GM12878 (cell line): Measurements from ENCODE around the gene SCN4A. TPM values are rescaled to one million over a fixed set of nuclear protein-coding genes. Genes with fewer than 3 reads are reported as not detected.

Experiments
- ATAC-seq: fragments of 200-7000 bp; cut with Tn5 transposase; 3 replicates; pipeline ENCODE4 v1.9.1; 2020; ENCODE audit warnings: mild to moderate bottlenecking, moderate library complexity
- BruUV-seq: library from RNA; stranded (reverse); fragments of 400-500 nt; replicated peaks from 2 replicates; lab custom pipeline; 2021; lab: Mats Ljungman, UMichigan
- CTCF ChIA-PET: fragments of 300-600 bp; sonication (Branson Sonifier 250); formaldehyde crosslinking; extraction: SDS; loops from one replicate; lab custom pipeline; 2021; ENCODE audit warnings: inconsistent platforms; lab: Yijun Ruan, JAX
- POLR2A ChIA-PET: fragments of 350-600 bp; formaldehyde crosslinking; extraction: SDS; loops from one replicate; lab custom pipeline; 2021; ENCODE audit warnings: inconsistent platforms; lab: Charles Lee
- RAD21 ChIA-PET: fragments of 300-600 bp; sonication (Branson Sonifier 250); formaldehyde crosslinking; loops from one replicate; lab custom pipeline; 2023; ENCODE audit warnings: antibody characterized with exemption; ENCODE audit not compliant: unreplicated experiment; lab: Charles Lee
- SMC1A ChIA-PET: fragments of 300-600 bp; sonication (Branson Sonifier 250); formaldehyde crosslinking; loops from one replicate; lab custom pipeline; 2023; ENCODE audit not compliant: unreplicated experiment, uncharacterized antibody; lab: Charles Lee
- DNase-seq: peaks from one replicate; pipeline ENCODE4 v3.0.0-alpha.2; 2011; ENCODE audit warnings: low read depth, low spot score
- FAIRE-seq: peaks from 3 replicates; lab custom pipeline; 2011; peaks lifted over from hg19 to GRCh38; lab: Jason Lieb, UNC
- H2AFZ ChIP-seq: 2 replicates; pipeline ENCODE4 v1.6.0; 2011; ENCODE audit warnings: low read depth, low read length, control low read depth; ENCODE audit not compliant: control insufficient read depth
- H3K27ac ChIP-seq: 2 replicates; pipeline ENCODE4 v1.5.1; 2011; ENCODE audit warnings: control low read depth; ENCODE audit not compliant: control insufficient read depth, insufficient read depth
- H3K27me3 ChIP-seq, 2 experiments: replicated peaks in 1 of 2; 2 replicates each; pipeline versions ENCODE4 v1.6.0 to v1.6.1; 2011; ENCODE audit warnings: low read length in 1 of 2; ENCODE audit not compliant: control insufficient read depth in 2 of 2, insufficient read depth in 2 of 2
- H3K36me3 ChIP-seq, 2 experiments: 2 replicates each; pipeline ENCODE4 v1.5.1; 2011; ENCODE audit warnings: low read length in 1 of 2; ENCODE audit not compliant: control insufficient read depth in 2 of 2, insufficient read depth in 2 of 2
- H3K4me1 ChIP-seq: 2 replicates; pipeline ENCODE4 v1.6.1; 2011; ENCODE audit warnings: mild to moderate bottlenecking, low read length, moderate library complexity, mixed read lengths; ENCODE audit not compliant: control insufficient read depth, insufficient read depth
- H3K4me2 ChIP-seq: 2 replicates; pipeline ENCODE4 v1.6.0; 2011; ENCODE audit warnings: control low read depth; ENCODE audit not compliant: control insufficient read depth, insufficient read depth
- H3K4me3 ChIP-seq: fragments of 200-600 bp; sonication (generic); 2 replicates; pipeline ENCODE4 v1.5.1; 2016
- H3K79me2 ChIP-seq: 2 replicates; pipeline ENCODE4 v1.6.0; 2011; ENCODE audit warnings: low read length; ENCODE audit not compliant: control insufficient read depth, insufficient read depth
- H3K9ac ChIP-seq: 2 replicates; pipeline ENCODE4 v1.8.0; 2011; ENCODE audit warnings: low read length, control low read depth, mixed read lengths; ENCODE audit not compliant: control insufficient read depth, insufficient read depth
- H3K9me3 ChIP-seq: replicated peaks from 3 replicates; pipeline ENCODE4 v1.5.1; 2011; ENCODE audit warnings: mild to moderate bottlenecking, low read length; ENCODE audit not compliant: control insufficient read depth, insufficient read depth
- H4K20me1 ChIP-seq: 2 replicates; pipeline ENCODE4 v1.6.0; 2011; ENCODE audit not compliant: control insufficient read depth, insufficient read depth
- BCL11A ChIP-seq: IDR thresholded peaks from 2 replicates; pipeline ENCODE4 v1.6.1; 2011; ENCODE audit warnings: low read depth, low read length
- CEBPB ChIP-seq, 2 experiments: fragments of 150-350 bp in 1 of 2; IDR thresholded peaks; 2 replicates each; pipeline ENCODE4 v1.6.1; 2012 to 2014; ENCODE audit warnings: low read depth in 2 of 2, low read length in 2 of 2, borderline replicate concordance in 1 of 2, inconsistent platforms in 1 of 2
- FOXK2 ChIP-seq: fragments of 450-650 bp; IDR thresholded peaks from 2 replicates; pipeline ENCODE4 v1.6.1; 2017; ENCODE audit warnings: mild to moderate bottlenecking, moderate library complexity
- GABPA ChIP-seq: IDR thresholded peaks from 2 replicates; pipeline ENCODE4 v1.6.1; 2014; ENCODE audit warnings: antibody characterized with exemption, low read depth, mild to moderate bottlenecking, inconsistent platforms
- HDAC6 ChIP-seq: fragments of 200-600 bp; sonication (generic); IDR thresholded peaks from one replicate; pipeline ENCODE4 v1.8.0; 2017; ENCODE audit warnings: antibody characterized with exemption; ENCODE audit not compliant: unreplicated experiment
- IKZF2 ChIP-seq, 2 experiments: fragments of 450-650 bp; IDR thresholded peaks; 2 replicates each; pipeline ENCODE4 v1.6.1; 2017; ENCODE audit warnings: mild to moderate bottlenecking in 2 of 2, moderate library complexity in 2 of 2
- KLF5 ChIP-seq: fragments of 450-650 bp; IDR thresholded peaks from 2 replicates; pipeline ENCODE4 v1.6.1; 2014; ENCODE audit warnings: mild to moderate bottlenecking; ENCODE audit not compliant: partially characterized antibody
- NFYB ChIP-seq: IDR thresholded peaks from 2 replicates; pipeline ENCODE4 v1.6.1; 2011; ENCODE audit warnings: low read depth, mild to moderate bottlenecking, low read length, improper control_type of control experiment, moderate library complexity; ENCODE audit not compliant: insufficient read depth
- RB1 ChIP-seq: fragments of 450-650 bp; formaldehyde crosslinking; IDR thresholded peaks from 2 replicates; pipeline ENCODE4 v1.6.1; 2017; ENCODE audit warnings: mild to moderate bottlenecking, borderline replicate concordance
- RUNX3 ChIP-seq: IDR thresholded peaks from 2 replicates; pipeline ENCODE4 v1.6.1; 2012; ENCODE audit warnings: low read length, inconsistent platforms
- SIX5 ChIP-seq: IDR thresholded peaks from 2 replicates; pipeline ENCODE4 v1.6.1; 2011; ENCODE audit warnings: mild to moderate bottlenecking, low read depth, low read length, moderate library complexity; ENCODE audit not compliant: severe bottlenecking
- TAF1 ChIP-seq: IDR thresholded peaks from 2 replicates; pipeline ENCODE4 v1.6.1; 2011; ENCODE audit warnings: mild to moderate bottlenecking, low read depth, low read length, borderline replicate concordance
- WRNIP1 ChIP-seq: IDR thresholded peaks from 2 replicates; pipeline ENCODE4 v1.6.1; 2011; ENCODE audit warnings: low read depth, low read length, improper control_type of control experiment, borderline replicate concordance
- ZBTB33 ChIP-seq: fragments of 450-650 bp; IDR thresholded peaks from 2 replicates; pipeline ENCODE4 v1.6.1; 2017; ENCODE audit warnings: mild to moderate bottlenecking
- ZNF274 ChIP-seq: IDR thresholded peaks from one replicate; pipeline ENCODE4 v1.8.0; 2011; ENCODE audit not compliant: insufficient read length, insufficient read depth
- ZNF384 ChIP-seq: IDR thresholded peaks from 2 replicates; pipeline ENCODE4 v1.6.1; 2012; ENCODE audit warnings: low read depth, mild to moderate bottlenecking, low read length, improper control_type of control experiment, borderline replicate concordance
- WGBS: methylation state at CpG from one replicate; pipeline ENCODE4 v1.1.6; 2016; ENCODE audit warnings: low lambda C conversion rate; ENCODE audit not compliant: insufficient replicate concordance, insufficient coverage; ENCODE audit errors: missing lambda C conversion rate; 5-methylcytosine and 5-hydroxymethylcytosine counted together
- in situ Hi-C: fragments of 300-500 bp; cut with MboI; formaldehyde crosslinking; loops from 9 replicates; pipeline ENCODE4 v1.14.3; 2018; ENCODE audit warnings: mixed read lengths
- intact Hi-C: fragments of 100-400 bp; cut with micrococcal nuclease; formaldehyde crosslinking; loops from one replicate; pipeline ENCODE4 v1.14.2; 2022; ENCODE audit not compliant: unreplicated experiment
- polyA plus RNA-seq, 11 experiments: library from polyadenylated mRNA; depleted of rRNA in 4 of 11; unstranded in 6 of 11; stranded (reverse) in 5 of 11; fragments of >200 nt; fragmentation: Nextera tagmentation in 4 of 11; fragmentation: Illumina TruSeq in 1 of 11; extraction: Ambion mirVana in 4 of 11; extraction: Trizol in 1 of 11; gene quantifications; 1 replicate in 1 of 11; 2 replicates in 10 of 11; pipeline versions ENCODE4 v1.2.1 to v1.2.3, GENCODE V29; 2011 to 2016; ENCODE audit warnings: inconsistent platforms in 2 of 11, missing spikeins in 2 of 11, low read depth in 1 of 11
- total RNA-seq, 4 experiments: library from RNA; depleted of rRNA in 3 of 4; stranded (reverse); fragments of >200 nt in 3 of 4; fragmentation: Illumina TruSeq in 1 of 4; extraction: Trizol in 1 of 4; gene quantifications; 2 replicates each; pipeline versions ENCODE4 v1.2.1 to v1.2.3, GENCODE V29; 2013 to 2021
- TF ChIP-seq, protein P1 (sequence below): fragments of 450-650 bp; IDR thresholded peaks from 2 replicates; pipeline ENCODE4 v1.6.1; 2016; ENCODE audit warnings: mild to moderate bottlenecking
- TF ChIP-seq, protein P2 (sequence below): IDR thresholded peaks from 2 replicates; pipeline ENCODE4 v1.6.1; 2012; ENCODE audit warnings: low read depth, low read length, improper control_type of control experiment

Gene SCN4A
- total and polyA plus RNA-seq, 10 of the 15 experiments (the other 5 are each of a cell fraction or from before 2014, with no cell fraction given) = under 0.01 to 0.15 (median 0.07) TPM; not detected in 4

DNA sequence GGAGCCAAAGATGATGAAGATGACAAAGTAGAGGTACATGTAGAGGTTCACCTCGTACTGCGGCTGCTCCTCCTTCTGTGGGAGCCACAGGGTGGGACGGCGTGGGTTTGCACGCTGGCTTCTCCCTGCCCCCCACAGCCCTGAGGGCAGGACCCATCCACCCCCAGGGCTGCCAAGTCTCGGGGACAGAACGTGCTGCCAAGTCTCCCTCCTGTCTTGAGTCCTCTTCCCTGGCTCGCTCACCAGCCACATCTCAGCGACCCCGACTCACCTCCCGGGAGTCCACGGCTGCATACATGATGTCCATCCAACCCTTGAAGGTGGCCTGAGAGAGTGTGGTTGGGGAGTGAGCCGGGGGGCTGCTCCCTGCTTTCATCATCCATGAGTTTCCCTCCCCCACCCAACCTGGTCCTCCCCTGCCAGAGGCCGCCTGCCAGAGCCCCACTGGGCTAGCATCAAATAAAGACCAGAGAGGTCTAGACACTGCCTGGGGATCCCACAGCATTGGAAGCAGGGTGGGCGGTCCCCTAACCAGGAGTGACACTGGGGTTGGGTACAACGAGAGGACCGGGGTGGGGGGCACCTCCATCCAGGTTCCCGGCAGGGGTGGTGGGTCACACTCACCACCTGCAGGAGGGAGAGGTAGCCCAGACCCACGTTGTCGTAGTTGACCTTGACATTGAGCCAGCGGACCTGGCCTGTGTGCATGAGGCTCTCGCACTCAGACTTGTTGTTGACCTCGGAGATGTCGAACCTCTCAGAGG, 27.8 kb downstream of the SCN4A start:
- ChIA-PET SMC1A (interaction anchor here (1.0 to 3.1 kb wide), 8 partner anchors 8 to 188 kb away, joined by 3 to 248 read pairs (median 18); partner anchors contain the start of genes CD79B, GH1 and ICAM2), CTCF (interaction anchor here (1.1 to 3.1 kb wide), 12 partner anchors 13 to 186 kb away, joined by 3 to 481 read pairs (median 24); partner anchors contain the start of genes CD79B, CSHL1, GH1 and ICAM2), RAD21 (interaction anchor here (1.5 to 3.1 kb wide), 10 partner anchors 10 to 187 kb away, joined by 5 to 288 read pairs (median 29); partner anchors contain the start of genes CD79B, ERN1, GH1 and ICAM2), POLR2A (interaction anchor here (1.0 to 2.5 kb wide), 6 partner anchors 13 to 83 kb away, joined by 5 to 68 read pairs (median 18); partner anchors contain the start of genes CD79B, GH1 and ICAM2)
- ATAC-seq = no peak
- in situ Hi-C loops = no loop called here
- H4K20me1 ChIP-seq = no peaks in the 10 kb centered on the region
- no peaks in the 10 kb centered on the region; the same call in 2 of the 3 replicates for H3K9me3 ChIP-seq
- H3K4me1 ChIP-seq = peaks cover 18% of the 10 kb centered on the region
- no peaks in the 10 kb centered on the region for H3K79me2 ChIP-seq
- H3K27me3 ChIP-seq = no peaks in the 10 kb centered on the region
- no peak overlapping the region for H2AFZ ChIP-seq
- FAIRE-seq = no peak
- H3K4me2 ChIP-seq = no peak overlapping the region
- 84% methylated on average over 23 of the region's 24 CpGs for WGBS
- BruUV-seq = no TSS peak
- no peak for DNase-seq
- no peaks in the 10 kb centered on the region for H3K36me3 ChIP-seq
- TF ChIP-seq ZNF274 (no peak), CEBPB (IDR thresholded peaks at IDR 0.05; ENCODE audit: borderline replicate concordance in 1 of 2, low read depth in 2 of 2, low read length in 2 of 2) (no peak), KLF5 (no peak), HDAC6 (no peak), RUNX3 (no peak), ZBTB33 (no peak), SIX5 (no peak), IKZF2 (IDR thresholded peaks at IDR 0.05) (no peak), NFYB (no peak), WRNIP1 (no peak), FOXK2 (no peak), BCL11A (no peak), GABPA (no peak), RB1 (no peak), TAF1 (no peak), ZNF384 (no peak)
- TF ChIP-seq, protein P1, sequence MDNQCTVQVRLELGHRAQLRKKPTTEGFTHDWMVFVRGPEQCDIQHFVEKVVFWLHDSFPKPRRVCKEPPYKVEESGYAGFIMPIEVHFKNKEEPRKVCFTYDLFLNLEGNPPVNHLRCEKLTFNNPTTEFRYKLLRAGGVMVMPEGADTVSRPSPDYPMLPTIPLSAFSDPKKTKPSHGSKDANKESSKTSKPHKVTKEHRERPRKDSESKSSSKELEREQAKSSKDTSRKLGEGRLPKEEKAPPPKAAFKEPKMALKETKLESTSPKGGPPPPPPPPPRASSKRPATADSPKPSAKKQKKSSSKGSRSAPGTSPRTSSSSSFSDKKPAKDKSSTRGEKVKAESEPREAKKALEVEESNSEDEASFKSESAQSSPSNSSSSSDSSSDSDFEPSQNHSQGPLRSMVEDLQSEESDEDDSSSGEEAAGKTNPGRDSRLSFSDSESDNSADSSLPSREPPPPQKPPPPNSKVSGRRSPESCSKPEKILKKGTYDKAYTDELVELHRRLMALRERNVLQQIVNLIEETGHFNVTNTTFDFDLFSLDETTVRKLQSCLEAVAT = no peak
- TF ChIP-seq, protein P2, sequence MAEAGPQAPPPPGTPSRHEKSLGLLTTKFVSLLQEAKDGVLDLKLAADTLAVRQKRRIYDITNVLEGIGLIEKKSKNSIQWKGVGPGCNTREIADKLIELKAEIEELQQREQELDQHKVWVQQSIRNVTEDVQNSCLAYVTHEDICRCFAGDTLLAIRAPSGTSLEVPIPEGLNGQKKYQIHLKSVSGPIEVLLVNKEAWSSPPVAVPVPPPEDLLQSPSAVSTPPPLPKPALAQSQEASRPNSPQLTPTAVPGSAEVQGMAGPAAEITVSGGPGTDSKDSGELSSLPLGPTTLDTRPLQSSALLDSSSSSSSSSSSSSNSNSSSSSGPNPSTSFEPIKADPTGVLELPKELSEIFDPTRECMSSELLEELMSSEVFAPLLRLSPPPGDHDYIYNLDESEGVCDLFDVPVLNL = no peak
- no peak overlapping the region for H3K9ac ChIP-seq
- intact Hi-C loops = no loop called here
- no peak overlapping the region for H3K27ac ChIP-seq
- H3K4me3 ChIP-seq = no peak overlapping the region
